ENCODE measurements around the gene ZBTB7A.

The ZBTB7A gene

GRCh38 chr19:4046946-4047683 lies 19.6 kb downstream of the ZBTB7A start:
- Histone ChIP-seq H3K9me3 (ENCODE audit: control insufficient read depth, low read depth, low read length) (no peaks in the 10 kb centered on the region), H3K4me1 (ENCODE audit: control insufficient read depth, low read depth, low read length) (no peaks in the 10 kb centered on the region), H3K27me3 (ENCODE audit: control insufficient read depth, insufficient read depth, low read length) (no peaks in the 10 kb centered on the region), H3K9ac (ENCODE audit: low read length) (no peak overlapping the region), H3K36me3 (ENCODE audit: control insufficient read depth, low read depth, low read length) (peaks cover 8% of the 10 kb centered on the region), H3K4me3 (ENCODE audit: low read length) (no peak overlapping the region), H3K27ac (ENCODE audit: low read length) (no peak overlapping the region)

DNA sequence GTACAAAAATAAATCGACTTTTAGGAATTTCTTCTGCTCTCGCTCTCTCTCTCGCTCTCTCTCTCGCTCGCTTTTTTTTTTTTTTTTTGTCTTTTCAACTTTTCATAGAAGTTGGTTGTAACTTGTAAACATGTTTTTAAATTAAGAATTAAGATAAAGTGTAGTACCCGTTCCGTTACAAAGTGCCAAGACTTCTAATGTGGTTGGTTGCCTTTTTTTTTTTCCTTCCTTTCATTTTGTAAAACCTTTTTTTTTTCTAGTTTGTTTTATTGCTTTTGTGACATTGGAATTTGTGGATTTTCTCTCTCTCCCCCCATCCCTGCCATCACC lies 20.4 kb downstream of the ZBTB7A start:
- Histone ChIP-seq H3K36me3 (ENCODE audit: control insufficient read depth, low read depth, low read length) (peaks cover 8% of the 10 kb centered on the region), H3K27ac (ENCODE audit: low read length) (no peak overlapping the region), H3K27me3 (ENCODE audit: control insufficient read depth, insufficient read depth, low read length) (no peaks in the 10 kb centered on the region), H3K4me3 (ENCODE audit: low read length) (no peak overlapping the region), H3K9me3 (ENCODE audit: control insufficient read depth, low read depth, low read length) (no peaks in the 10 kb centered on the region), H3K9ac (ENCODE audit: low read length) (no peak overlapping the region), H3K4me1 (ENCODE audit: control insufficient read depth, low read depth, low read length) (no peaks in the 10 kb centered on the region)

- Histone ChIP-seq H3K36me3 (ENCODE audit: control insufficient read depth, low read depth, low read length) (peaks cover 8% of the 10 kb centered on the region), H3K9me3 (ENCODE audit: control insufficient read depth, low read depth, low read length) (no peaks in the 10 kb centered on the region), H3K27me3 (ENCODE audit: control insufficient read depth, insufficient read depth, low read length) (no peaks in the 10 kb centered on the region), H3K4me3 (ENCODE audit: low read length) (no peak overlapping the region), H3K9ac (ENCODE audit: low read length) (no peak overlapping the region), H3K27ac (ENCODE audit: low read length) (no peak overlapping the region), H3K4me1 (ENCODE audit: control insufficient read depth, low read depth, low read length) (no peaks in the 10 kb centered on the region)
Measured at GRCh38 chr19:4045597-4046361, 20.9 kb downstream of the ZBTB7A start.

DNA sequence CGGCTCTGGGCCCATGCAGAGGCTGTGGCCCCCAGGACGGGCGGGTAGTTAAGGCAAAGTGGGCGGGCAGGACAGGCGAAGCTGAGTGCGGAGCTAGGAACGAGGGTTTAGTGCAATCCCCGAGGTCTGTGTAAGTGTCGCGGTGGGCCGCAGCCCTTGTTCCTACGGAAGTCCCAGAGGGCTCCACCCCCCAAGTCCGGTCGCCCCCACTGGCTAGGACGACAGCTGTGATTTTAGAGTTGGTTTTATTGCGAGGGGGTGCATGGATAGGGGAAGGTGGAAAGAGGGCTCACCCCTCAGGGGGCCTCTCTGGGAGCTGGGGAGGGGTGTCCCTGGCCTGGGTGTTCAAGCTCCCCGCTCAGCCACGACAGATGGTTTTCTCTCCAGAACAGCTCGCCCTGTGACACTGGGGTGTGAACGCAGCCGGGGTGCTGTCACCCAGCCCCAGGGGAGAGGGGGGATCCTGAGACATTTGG lies 21.7 kb downstream of the ZBTB7A start:
- Histone ChIP-seq H3K27me3 (ENCODE audit: control insufficient read depth, insufficient read depth, low read length) (no peaks in the 10 kb centered on the region), H3K4me1 (ENCODE audit: control insufficient read depth, low read depth, low read length) (no peaks in the 10 kb centered on the region), H3K9me3 (ENCODE audit: control insufficient read depth, low read depth, low read length) (no peaks in the 10 kb centered on the region), H3K36me3 (ENCODE audit: control insufficient read depth, low read depth, low read length) (peaks cover 4% of the 10 kb centered on the region), H3K27ac (ENCODE audit: low read length) (no peak overlapping the region), H3K4me3 (ENCODE audit: low read length) (no peak overlapping the region), H3K9ac (ENCODE audit: low read length) (no peak overlapping the region)

DNA sequence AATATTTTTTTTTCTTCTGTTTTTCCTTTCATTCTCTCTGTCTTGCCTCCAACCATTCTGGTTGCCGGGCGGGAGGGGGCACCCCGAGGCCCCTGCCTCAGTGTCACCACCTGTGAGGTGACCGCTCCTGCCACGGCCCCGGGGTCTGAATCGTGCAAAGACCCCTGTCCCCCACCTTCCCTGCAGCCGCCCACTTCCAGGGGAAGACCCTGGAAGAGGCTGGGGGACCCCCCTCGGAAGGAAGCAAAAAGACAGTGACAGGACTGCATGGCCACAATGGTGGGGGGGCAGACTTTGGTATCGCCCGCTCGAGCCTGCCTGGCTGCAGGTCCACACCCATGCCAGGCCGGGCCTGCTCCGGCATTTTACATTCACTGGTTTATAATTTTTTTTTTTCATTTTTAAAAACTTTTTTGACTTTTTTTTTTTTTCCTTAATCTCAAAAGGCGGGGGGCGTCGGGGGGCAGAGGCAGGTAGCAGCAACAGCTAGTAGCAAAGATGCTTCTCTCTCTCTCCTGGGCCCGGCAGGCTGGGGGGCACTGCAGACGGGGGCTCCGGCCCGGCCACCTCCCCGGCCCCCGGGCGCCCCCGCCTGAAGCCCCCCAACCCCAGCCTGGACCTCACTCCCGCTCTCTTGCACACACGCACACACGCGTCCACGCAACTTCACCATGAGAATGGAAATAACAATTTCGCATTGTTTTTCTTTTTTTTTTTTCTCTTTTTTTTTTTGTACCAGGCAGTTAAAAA lies 22.6 kb downstream of the ZBTB7A start:
- Histone ChIP-seq H3K27ac (ENCODE audit: low read length) (no peak overlapping the region), H3K9ac (ENCODE audit: low read length) (no peak overlapping the region), H3K9me3 (ENCODE audit: control insufficient read depth, low read depth, low read length) (no peaks in the 10 kb centered on the region), H3K4me3 (ENCODE audit: low read length) (no peak overlapping the region), H3K27me3 (ENCODE audit: control insufficient read depth, insufficient read depth, low read length) (no peaks in the 10 kb centered on the region), H3K4me1 (ENCODE audit: control insufficient read depth, low read depth, low read length) (no peaks in the 10 kb centered on the region), H3K36me3 (ENCODE audit: control insufficient read depth, low read depth, low read length) (no peaks in the 10 kb centered on the region)

GRCh38 chr19:4043401-4043800 lies 23.3 kb downstream of the ZBTB7A start:
- no peak overlapping the region for H3K9ac ChIP-seq (ENCODE audit: low read length)
- H3K27me3 ChIP-seq (ENCODE audit: control insufficient read depth, insufficient read depth, low read length): no peaks in the 10 kb centered on the region
- H3K4me3 ChIP-seq (ENCODE audit: low read length): no peak overlapping the region
- H3K9me3 ChIP-seq (ENCODE audit: control insufficient read depth, low read depth, low read length): no peaks in the 10 kb centered on the region
- no peaks in the 10 kb centered on the region for H3K36me3 ChIP-seq (ENCODE audit: control insufficient read depth, low read depth, low read length)
- H3K27ac ChIP-seq (ENCODE audit: low read length): no peak overlapping the region
- no peaks in the 10 kb centered on the region for H3K4me1 ChIP-seq (ENCODE audit: control insufficient read depth, low read depth, low read length)

GRCh38 chr19:4042731-4043082 lies 24.0 kb downstream of the ZBTB7A start:
- H3K9me3 ChIP-seq (ENCODE audit: control insufficient read depth, low read depth, low read length): no peaks in the 10 kb centered on the region
- H3K9ac ChIP-seq (ENCODE audit: low read length): no peak overlapping the region
- H3K4me1 ChIP-seq (ENCODE audit: control insufficient read depth, low read depth, low read length): no peaks in the 10 kb centered on the region
- H3K36me3 ChIP-seq (ENCODE audit: control insufficient read depth, low read depth, low read length): no peaks in the 10 kb centered on the region
- no peaks in the 10 kb centered on the region for H3K27me3 ChIP-seq (ENCODE audit: control insufficient read depth, insufficient read depth, low read length)
- no peak overlapping the region for H3K27ac ChIP-seq (ENCODE audit: low read length)
- H3K4me3 ChIP-seq (ENCODE audit: low read length): no peak overlapping the region

DNA sequence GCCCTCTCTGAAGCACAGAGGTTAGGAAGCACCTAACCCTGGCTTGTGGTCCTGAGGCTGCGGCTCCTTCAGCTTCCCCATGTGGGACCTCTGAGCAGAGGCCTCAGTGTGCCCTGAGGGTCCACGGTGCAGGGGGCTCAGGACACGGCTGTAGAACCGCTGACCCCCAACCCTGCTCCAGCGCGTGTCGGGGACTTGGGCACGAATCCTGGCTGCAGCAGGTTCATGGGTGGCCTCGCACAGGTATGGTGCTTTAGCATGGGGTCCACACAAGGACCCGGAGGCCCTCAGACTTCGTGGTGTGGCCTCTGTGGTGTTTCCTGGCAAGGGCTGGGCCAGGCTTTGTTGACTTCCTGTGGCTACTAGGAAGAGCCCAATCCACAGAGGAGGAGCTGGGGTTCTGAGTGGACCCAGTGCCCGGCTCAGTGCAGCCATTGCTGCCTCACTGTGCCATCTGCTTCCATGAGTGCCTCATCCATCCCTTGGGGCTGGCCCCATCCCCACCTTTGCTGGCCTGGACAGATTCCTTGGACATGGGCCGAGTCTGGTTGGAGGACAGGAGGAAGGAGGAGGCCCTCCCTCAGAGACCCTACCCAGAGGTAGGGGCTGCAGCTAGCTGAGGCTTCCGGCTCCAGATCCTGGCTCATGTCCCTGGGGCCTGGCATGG lies 24.5 kb downstream of the ZBTB7A start:
- Histone ChIP-seq H3K9ac (ENCODE audit: low read length) (no peak overlapping the region), H3K36me3 (ENCODE audit: control insufficient read depth, low read depth, low read length) (no peaks in the 10 kb centered on the region), H3K4me3 (ENCODE audit: low read length) (no peak overlapping the region), H3K27me3 (ENCODE audit: control insufficient read depth, insufficient read depth, low read length) (no peaks in the 10 kb centered on the region), H3K9me3 (ENCODE audit: control insufficient read depth, low read depth, low read length) (no peaks in the 10 kb centered on the region), H3K27ac (ENCODE audit: low read length) (no peak overlapping the region), H3K4me1 (ENCODE audit: control insufficient read depth, low read depth, low read length) (no peaks in the 10 kb centered on the region)

DNA sequence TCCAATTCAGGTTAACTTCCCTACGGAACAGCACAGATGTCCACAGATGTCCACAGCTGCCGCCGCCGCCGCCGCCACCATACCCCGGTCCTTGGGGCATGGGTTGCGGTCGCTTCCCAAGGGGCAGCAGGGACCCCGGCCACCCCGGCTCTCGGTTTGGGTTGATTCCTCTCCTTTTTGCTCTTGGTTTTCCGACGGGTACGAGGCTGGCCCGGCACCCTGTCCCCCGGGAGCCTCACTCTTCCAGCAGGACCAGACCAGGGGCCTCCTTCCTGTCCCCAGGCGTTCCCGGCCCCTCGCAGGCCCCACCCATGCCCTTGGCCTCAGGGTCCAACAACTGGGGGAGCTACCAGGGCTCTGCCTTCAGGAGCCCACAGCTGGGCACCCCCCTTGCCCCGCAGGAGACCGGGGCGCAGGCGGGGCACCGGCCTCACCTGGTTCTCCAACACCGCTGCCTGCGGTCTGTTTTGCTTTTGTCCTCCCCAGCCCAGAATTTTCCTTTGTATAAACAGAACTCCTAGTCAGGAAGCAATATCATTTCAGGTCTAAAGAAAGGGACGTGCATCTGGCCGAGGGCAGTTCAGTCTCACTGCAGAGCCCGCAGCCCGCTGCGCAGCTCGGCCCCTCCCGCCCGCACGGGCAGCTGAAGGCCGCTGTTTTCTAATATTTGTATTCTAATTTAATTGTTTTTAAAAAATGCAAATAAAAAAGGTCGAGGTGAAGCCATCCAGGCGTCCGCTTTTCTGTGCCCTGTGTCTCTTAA lies 27.9 kb downstream of the ZBTB7A start:
- H3K36me3 ChIP-seq (ENCODE audit: control insufficient read depth, low read depth, low read length): peaks cover 16% of the 10 kb centered on the region
- no peak overlapping the region for H3K4me3 ChIP-seq (ENCODE audit: low read length)
- H3K4me1 ChIP-seq (ENCODE audit: control insufficient read depth, low read depth, low read length): no peaks in the 10 kb centered on the region
- no peaks in the 10 kb centered on the region for H3K27me3 ChIP-seq (ENCODE audit: control insufficient read depth, insufficient read depth, low read length)
- H3K9ac ChIP-seq (ENCODE audit: low read length): no peak overlapping the region
- no peaks in the 10 kb centered on the region for H3K9me3 ChIP-seq (ENCODE audit: control insufficient read depth, low read depth, low read length)
- H3K27ac ChIP-seq (ENCODE audit: low read length): no peak overlapping the region

- Histone ChIP-seq H3K4me3 (ENCODE audit: low read length) (no peak overlapping the region), H3K36me3 (ENCODE audit: control insufficient read depth, low read depth, low read length) (peaks cover 23% of the 10 kb centered on the region), H3K27me3 (ENCODE audit: control insufficient read depth, insufficient read depth, low read length) (no peaks in the 10 kb centered on the region), H3K4me1 (ENCODE audit: control insufficient read depth, low read depth, low read length) (no peaks in the 10 kb centered on the region), H3K9me3 (ENCODE audit: control insufficient read depth, low read depth, low read length) (no peaks in the 10 kb centered on the region), H3K27ac (ENCODE audit: low read length) (no peak overlapping the region), H3K9ac (ENCODE audit: low read length) (no peak overlapping the region)
Measured at GRCh38 chr19:4038057-4038456, 28.6 kb downstream of the ZBTB7A start.
